T-helper 2 cell treated with Interferon-gamma antibody and Interleukin-4, amounts not matched to agents 5 μg/mL and 100 μg/mL, for 36 hours (primary cell): ENCODE data around the gene ELOVL7.
A peak's percentile ranks its signal among the peaks of the same experiment; 100 is the strongest.

Experiments
- DNase-seq: peaks from one replicate; pipeline ENCODE4 v3.0.0; 2021; ENCODE audit warnings: low spot score
- H3K27ac Mint-ChIP-seq: one replicate; pipeline ENCODE4 v1.8.0; 2021; ENCODE audit warnings: mild to moderate bottlenecking, mixed read lengths
- H3K27me3 Mint-ChIP-seq: one replicate; pipeline ENCODE4 v1.8.0; 2021; ENCODE audit warnings: low read depth, mixed read lengths
- H3K36me3 Mint-ChIP-seq: one replicate; pipeline ENCODE4 v1.8.0; 2021; ENCODE audit warnings: low read depth, mixed read lengths
- H3K4me1 Mint-ChIP-seq: one replicate; pipeline ENCODE4 v1.8.0; 2021; ENCODE audit warnings: low read depth, mixed read lengths
- H3K4me3 Mint-ChIP-seq: one replicate; pipeline ENCODE4 v1.8.0; 2022; ENCODE audit warnings: mild to moderate bottlenecking, moderate library complexity, mixed read lengths
- H3K9me3 Mint-ChIP-seq: one replicate; pipeline ENCODE4 v1.8.0; 2021; ENCODE audit warnings: mixed read lengths

The ELOVL7 gene

GRCh38 chr5:60851626-60852025 is 7.6 kb upstream of the ELOVL7 start:
- no peaks in the 10 kb centered on the region for H3K36me3 Mint-ChIP-seq

GRCh38 chr5:60846298-60846697 is 2.2 kb upstream of the ELOVL7 start:
- peaks cover 5% of the 10 kb centered on the region for H3K4me1 Mint-ChIP-seq
- H3K36me3 Mint-ChIP-seq = no peaks in the 10 kb centered on the region
- DNase-seq = no peak
- peaks cover 53% of the 10 kb centered on the region for H3K27me3 Mint-ChIP-seq
- no peak overlapping the region for H3K4me3 Mint-ChIP-seq
- no peak overlapping the region for H3K27ac Mint-ChIP-seq
- no peaks in the 10 kb centered on the region for H3K9me3 Mint-ChIP-seq

More at GRCh38 chr5:60851626-60852025, 7.6 kb upstream of the ELOVL7 start:
- Mint-ChIP-seq H3K27ac (no peak overlapping the region), H3K4me1 (no peaks in the 10 kb centered on the region), H3K27me3 (peaks cover 10% of the 10 kb centered on the region), H3K4me3 (no peak overlapping the region), H3K9me3 (no peaks in the 10 kb centered on the region)
- no peak for DNase-seq

GRCh38 chr5:60843386-60843935 is 608 bp downstream of the ELOVL7 start:
- Mint-ChIP-seq H3K27me3 (peaks cover 62% of the 10 kb centered on the region), H3K4me1 (peaks cover 5% of the 10 kb centered on the region), H3K36me3 (no peaks in the 10 kb centered on the region), H3K27ac (peak overlapping the region; percentile 31), H3K4me3 (peak overlapping the region; percentile 80), H3K9me3 (no peaks in the 10 kb centered on the region)
- no peak for DNase-seq

GRCh38 chr5:60842871-60843385 is 1.1 kb downstream of the ELOVL7 start:
- Mint-ChIP-seq H3K36me3 (no peaks in the 10 kb centered on the region), H3K4me3 (peak overlapping the region; percentile 80), H3K27me3 (peaks cover 60% of the 10 kb centered on the region), H3K4me1 (peaks cover 8% of the 10 kb centered on the region), H3K27ac (no peak overlapping the region), H3K9me3 (no peaks in the 10 kb centered on the region)
- DNase-seq = no peak

GRCh38 chr5:60841361-60841760 is 2.7 kb downstream of the ELOVL7 start:
- Mint-ChIP-seq H3K36me3 (no peaks in the 10 kb centered on the region), H3K4me1 (peaks cover 8% of the 10 kb centered on the region), H3K27ac (no peak overlapping the region), H3K9me3 (no peaks in the 10 kb centered on the region), H3K4me3 (no peak overlapping the region), H3K27me3 (peaks cover 49% of the 10 kb centered on the region)
- no peak for DNase-seq

GRCh38 chr5:60836131-60836530 is 7.9 kb downstream of the ELOVL7 start:
- DNase-seq = no peak
- Mint-ChIP-seq H3K27me3 (peaks cover 7% of the 10 kb centered on the region), H3K4me3 (no peak overlapping the region), H3K4me1 (peaks cover 3% of the 10 kb centered on the region), H3K27ac (no peak overlapping the region), H3K36me3 (no peaks in the 10 kb centered on the region), H3K9me3 (no peaks in the 10 kb centered on the region)

GRCh38 chr5:60835554-60835953 is 8.5 kb downstream of the ELOVL7 start:
- no peak overlapping the region for H3K27ac Mint-ChIP-seq
- DNase-seq = no peak
- H3K27me3 Mint-ChIP-seq = peaks cover 6% of the 10 kb centered on the region

GRCh38 chr5:60833520-60833919 is 10.5 kb downstream of the ELOVL7 start:
- no peak for DNase-seq
- Mint-ChIP-seq H3K27ac (no peak overlapping the region), H3K4me1 (peaks cover 14% of the 10 kb centered on the region), H3K36me3 (no peaks in the 10 kb centered on the region), H3K27me3 (no peaks in the 10 kb centered on the region), H3K9me3 (no peaks in the 10 kb centered on the region), H3K4me3 (no peak overlapping the region)

More at GRCh38 chr5:60835554-60835953, 8.5 kb downstream of the ELOVL7 start:
- no peaks in the 10 kb centered on the region for H3K9me3 Mint-ChIP-seq
- H3K4me3 Mint-ChIP-seq = no peak overlapping the region
- no peaks in the 10 kb centered on the region for H3K36me3 Mint-ChIP-seq
- H3K4me1 Mint-ChIP-seq = peaks cover 6% of the 10 kb centered on the region

GRCh38 chr5:60830581-60831127 is 13.4 kb downstream of the ELOVL7 start:
- Mint-ChIP-seq H3K27ac (no peak overlapping the region), H3K4me1 (peaks cover 13% of the 10 kb centered on the region), H3K27me3 (no peaks in the 10 kb centered on the region), H3K36me3 (no peaks in the 10 kb centered on the region), H3K4me3 (no peak overlapping the region), H3K9me3 (no peaks in the 10 kb centered on the region)
- no peak for DNase-seq

GRCh38 chr5:60829490-60830266 is 14.4 kb downstream of the ELOVL7 start:
- no peak for DNase-seq
- Mint-ChIP-seq H3K27ac (no peak overlapping the region), H3K36me3 (no peaks in the 10 kb centered on the region), H3K4me1 (peaks cover 13% of the 10 kb centered on the region), H3K4me3 (peak overlapping the region; percentile 15), H3K27me3 (no peaks in the 10 kb centered on the region), H3K9me3 (no peaks in the 10 kb centered on the region)

GRCh38 chr5:60827201-60827600 is 16.9 kb downstream of the ELOVL7 start:
- Mint-ChIP-seq H3K4me1 (peaks cover 13% of the 10 kb centered on the region), H3K27me3 (no peaks in the 10 kb centered on the region), H3K4me3 (no peak overlapping the region), H3K36me3 (no peaks in the 10 kb centered on the region), H3K27ac (no peak overlapping the region), H3K9me3 (no peaks in the 10 kb centered on the region)
- no peak for DNase-seq

GRCh38 chr5:60826653-60827052 is 17.4 kb downstream of the ELOVL7 start:
- no peaks in the 10 kb centered on the region for H3K36me3 Mint-ChIP-seq
- no peak for DNase-seq
- H3K4me3 Mint-ChIP-seq = no peak overlapping the region
- H3K27me3 Mint-ChIP-seq = no peaks in the 10 kb centered on the region
- peaks cover 13% of the 10 kb centered on the region for H3K4me1 Mint-ChIP-seq
- H3K27ac Mint-ChIP-seq = no peak overlapping the region
- H3K9me3 Mint-ChIP-seq = no peaks in the 10 kb centered on the region

- Mint-ChIP-seq H3K27ac (no peak overlapping the region), H3K36me3 (no peaks in the 10 kb centered on the region), H3K4me3 (no peak overlapping the region), H3K4me1 (peaks cover 3% of the 10 kb centered on the region), H3K9me3 (no peaks in the 10 kb centered on the region), H3K27me3 (no peaks in the 10 kb centered on the region)
- no peak for DNase-seq
Measured at GRCh38 chr5:60823574-60823973, 20.5 kb downstream of the ELOVL7 start.

GRCh38 chr5:60822285-60822556 is 21.8 kb downstream of the ELOVL7 start:
- no peak for DNase-seq
- H3K4me3 Mint-ChIP-seq = no peak overlapping the region
- H3K9me3 Mint-ChIP-seq = no peaks in the 10 kb centered on the region
- peaks cover 3% of the 10 kb centered on the region for H3K4me1 Mint-ChIP-seq
- no peak overlapping the region for H3K27ac Mint-ChIP-seq
- H3K36me3 Mint-ChIP-seq = no peaks in the 10 kb centered on the region
- H3K27me3 Mint-ChIP-seq = no peaks in the 10 kb centered on the region
